Endothelial cell of umbilical vein (primary cell): ENCODE data around the gene NDUFAF2. TPM values are rescaled to one million over a fixed set of nuclear protein-coding genes. Genes with fewer than 3 reads are reported as not detected.

ENCODE experiments used
- BruUV-seq: library from RNA; stranded (reverse); fragments of 400-500 nt; replicated peaks from 2 replicates; lab custom pipeline; 2021; lab: Mats Ljungman, UMichigan
- CTCF ChIA-PET: fragments of 300-600, 350-600 bp; sonication (Branson Sonifier 250); formaldehyde crosslinking; loops from one replicate; lab custom pipeline; 2021; ENCODE audit warnings: antibody characterized with exemption, inconsistent platforms; lab: Charles Lee
- POLR2A ChIA-PET: fragments of 300-600, 350-600 bp; sonication (Branson Sonifier 250); formaldehyde crosslinking; loops from one replicate; lab custom pipeline; 2021; ENCODE audit warnings: antibody characterized with exemption, inconsistent platforms; lab: Charles Lee
- DNase-seq: peaks from one replicate; pipeline ENCODE4 v3.0.0-alpha.2; 2011; ENCODE audit warnings: low read depth, low spot score
- FAIRE-seq: peaks from 2 replicates; lab custom pipeline; 2011; peaks lifted over from hg19 to GRCh38; lab: Jason Lieb, UNC
- H2AFZ ChIP-seq: 2 replicates; pipeline ENCODE4 v1.6.0; 2012; ENCODE audit warnings: low read depth, low read length, control low read depth, inconsistent platforms
- H3K27ac ChIP-seq: 2 replicates; pipeline ENCODE4 v1.5.1; 2011; ENCODE audit warnings: low read depth, mild to moderate bottlenecking, control low read depth, low read length, moderate library complexity; ENCODE audit not compliant: insufficient read depth
- H3K27me3 ChIP-seq, 2 experiments: 2 replicates each; pipeline versions ENCODE4 v1.6.0 to v1.6.1; 2011; ENCODE audit warnings: low read length in 2 of 2, mixed read lengths in 1 of 2; ENCODE audit not compliant: control insufficient read depth in 2 of 2, insufficient read depth in 2 of 2
- H3K36me3 ChIP-seq, 2 experiments: 2 replicates in 1 of 2; 3 replicates in 1 of 2; pipeline ENCODE4 v1.5.1; 2011; ENCODE audit warnings: low read length in 2 of 2, mild to moderate bottlenecking in 1 of 2, moderate library complexity in 1 of 2; ENCODE audit not compliant: control insufficient read depth in 2 of 2, insufficient read depth in 2 of 2; ENCODE audit errors: extremely low read depth in 1 of 2
- H3K4me1 ChIP-seq: 3 replicates; pipeline ENCODE4 v1.5.1; 2011; ENCODE audit warnings: mild to moderate bottlenecking, low read length; ENCODE audit not compliant: control insufficient read depth, insufficient read depth; ENCODE audit errors: extremely low read depth
- H3K4me2 ChIP-seq: 2 replicates; pipeline ENCODE4 v1.6.1; 2011; ENCODE audit warnings: low read length, control low read depth, mixed read lengths; ENCODE audit not compliant: insufficient read depth
- H3K4me3 ChIP-seq, 3 experiments: fragments of 200-600 bp in 1 of 3; sonication (generic), shearing (Covaris generic) in 1 of 3; replicated peaks in 1 of 3; 2 replicates each; pipeline ENCODE4 v1.5.1; 2011 to 2016; ENCODE audit warnings: control low read depth in 3 of 3, low read length in 3 of 3, mild to moderate bottlenecking in 2 of 3, inconsistent platforms in 1 of 3, low read depth in 1 of 3, moderate library complexity in 1 of 3; ENCODE audit not compliant: insufficient read depth in 1 of 3
- H3K79me2 ChIP-seq: 2 replicates; pipeline ENCODE4 v1.6.0; 2012; ENCODE audit warnings: low read length, inconsistent platforms; ENCODE audit not compliant: control insufficient read depth, insufficient read depth
- H3K9ac ChIP-seq: replicated peaks from 2 replicates; pipeline ENCODE3; 2011; ENCODE audit warnings: low read length, control low read depth; ENCODE audit not compliant: insufficient read depth; ENCODE audit errors: extremely low read depth
- H3K9me1 ChIP-seq: replicated peaks from 3 replicates; pipeline ENCODE4 v1.6.0; 2011; ENCODE audit warnings: mild to moderate bottlenecking, low read length; ENCODE audit not compliant: control insufficient read depth, insufficient read depth; ENCODE audit errors: extremely low read depth
- H3K9me3 ChIP-seq: replicated peaks from 2 replicates; pipeline ENCODE4 v1.5.1; 2012; ENCODE audit warnings: low read length, inconsistent platforms; ENCODE audit not compliant: control insufficient read depth, insufficient read depth
- H4K20me1 ChIP-seq: replicated peaks from 2 replicates; pipeline ENCODE3; 2011; ENCODE audit warnings: mild to moderate bottlenecking, low read length; ENCODE audit not compliant: control insufficient read depth, insufficient read depth; ENCODE audit errors: extremely low read depth
- CTCF ChIP-seq, 2 donors: IDR thresholded peaks; 1 replicate in 1 of 2; 2 replicates in 1 of 2; pipeline ENCODE4 v1.5.1; 2011; ENCODE audit warnings: low read length in 2 of 2, mild to moderate bottlenecking in 2 of 2, moderate library complexity in 2 of 2, control low read depth in 1 of 2, inconsistent platforms in 1 of 2, low read depth in 1 of 2; ENCODE audit not compliant: insufficient read depth in 1 of 2; ENCODE audit errors: extremely low read depth in 1 of 2
- EZH2 ChIP-seq: IDR thresholded peaks from 2 replicates; pipeline ENCODE4 v1.6.1; 2012; ENCODE audit warnings: borderline replicate concordance, low read depth, mild to moderate bottlenecking, moderate library complexity, low read length, inconsistent platforms; ENCODE audit not compliant: severe bottlenecking
- FOS ChIP-seq: IDR thresholded peaks from 2 replicates; pipeline ENCODE4 v1.6.1; 2011; ENCODE audit warnings: mild to moderate bottlenecking, low read length, moderate library complexity, borderline replicate concordance; ENCODE audit not compliant: insufficient read depth
- GATA2 ChIP-seq: IDR thresholded peaks from 2 replicates; pipeline ENCODE4 v1.7.0; 2011; ENCODE audit warnings: low read depth, mild to moderate bottlenecking, moderate library complexity, mixed read lengths, low read length; ENCODE audit not compliant: insufficient read length, insufficient read depth
- JUN ChIP-seq: IDR thresholded peaks from 2 replicates; pipeline ENCODE4 v1.6.1; 2011; ENCODE audit warnings: borderline replicate concordance, low read depth; ENCODE audit not compliant: insufficient read length, insufficient read depth
- MYC ChIP-seq: IDR thresholded peaks from one replicate; pipeline ENCODE4 v1.6.1; 2011; ENCODE audit warnings: mild to moderate bottlenecking, low read depth, low read length
- POLR2A ChIP-seq: IDR thresholded peaks from 2 replicates; pipeline ENCODE4 v1.6.1; 2012; ENCODE audit warnings: low read depth, mild to moderate bottlenecking, control low read depth, low read length
- POLR2AphosphoS5 ChIP-seq: IDR thresholded peaks from 2 replicates; pipeline ENCODE4 v1.6.1; 2012; ENCODE audit warnings: low read depth, mild to moderate bottlenecking, control low read depth, low read length, moderate library complexity; ENCODE audit not compliant: insufficient read depth
- dilution Hi-C: fragments of 300-500 bp; cut with MboI; formaldehyde crosslinking; loops from one replicate; pipeline ENCODE4 v1.15.0; 2019; ENCODE audit warnings: low sequenced_read_pairs; ENCODE audit not compliant: extremely low pct_ligation_motif_present
- intact Hi-C: fragments of 100-400 bp; cut with micrococcal nuclease; formaldehyde crosslinking; loops from one replicate; pipeline ENCODE4 v1.10.0; 2022
- polyA plus RNA-seq, 4 experiments: library from polyadenylated mRNA; depleted of rRNA in 3 of 4; stranded (reverse) in 3 of 4; unstranded in 1 of 4; fragments of >200 nt; gene quantifications; 2 replicates each; pipeline versions ENCODE4 v1.2.1 to v1.2.3, GENCODE V29; 2011 to 2012; ENCODE audit warnings: missing spikeins in 1 of 4
- total RNA-seq: library from RNA; stranded (reverse); gene quantifications from 2 replicates; pipeline ENCODE4 v1.2.3, GENCODE V29; 2021
- TF ChIP-seq, protein P1 (sequence below): IDR thresholded peaks from 2 replicates; pipeline ENCODE4 v1.6.1; 2011; ENCODE audit not compliant: insufficient read depth, insufficient read length

NDUFAF2 gene
- total and polyA plus RNA-seq, 2 donors (not counting 3 experiments of a cell fraction or from before 2014, with no cell fraction given) = 10.7 to 39.9 TPM

DNA sequence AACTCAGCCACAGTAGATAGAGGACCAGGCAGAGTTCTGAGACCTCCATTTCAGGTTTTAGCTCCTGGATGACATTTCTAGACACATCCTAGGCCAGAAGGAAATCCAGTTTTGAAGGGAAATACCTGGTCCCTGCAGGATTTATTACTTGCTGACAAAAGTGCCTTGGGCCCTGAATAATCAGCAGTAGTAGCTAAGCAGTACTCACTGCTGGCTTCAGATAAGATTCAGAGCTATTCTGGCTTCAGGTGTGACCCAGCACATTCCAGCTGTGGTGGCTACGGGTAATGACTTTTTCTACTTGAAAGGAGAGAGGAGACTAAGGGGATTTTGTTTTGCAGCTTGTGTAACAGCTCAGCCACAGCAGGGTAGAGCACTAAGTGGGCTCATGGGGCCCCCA is 34.0 kb downstream of the NDUFAF2 start:
- DNase-seq = no peak
- Histone ChIP-seq H2AFZ (no peak overlapping the region), H3K27me3 (no peaks in the 10 kb centered on the region), H3K79me2 (peaks cover 4% of the 10 kb centered on the region), H3K36me3 (no peaks in the 10 kb centered on the region), H3K9ac (no peak overlapping the region), H3K9me1 (no peaks in the 10 kb centered on the region), H3K9me3 (no peaks in the 10 kb centered on the region), H3K4me3 (no peak overlapping the region), H3K4me1 (no peaks in the 10 kb centered on the region), H3K4me2 (no peak overlapping the region), H3K27ac (no peak overlapping the region), H4K20me1 (no peaks in the 10 kb centered on the region)
- intact Hi-C loops (no loop called here), dilution Hi-C loops (no loop called here)
- ChIA-PET CTCF (no interaction called here), POLR2A (no interaction called here)
- no peak for FAIRE-seq
- BruUV-seq = no TSS peak
- TF ChIP-seq MYC (no peak), POLR2A (no peak), FOS (no peak), GATA2 (no peak), EZH2 (no peak), CTCF (IDR thresholded peaks at IDR 0.05; ENCODE audit: extremely low read depth in 1 of 2, insufficient read depth in 1 of 2, low read depth in 1 of 2, low read length in 2 of 2) (no peak), POLR2AphosphoS5 (no peak), JUN (no peak)
- TF ChIP-seq, protein P1, sequence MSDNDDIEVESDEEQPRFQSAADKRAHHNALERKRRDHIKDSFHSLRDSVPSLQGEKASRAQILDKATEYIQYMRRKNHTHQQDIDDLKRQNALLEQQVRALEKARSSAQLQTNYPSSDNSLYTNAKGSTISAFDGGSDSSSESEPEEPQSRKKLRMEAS = no peak
